ENCODE data around the gene UPF3A.

DNA sequence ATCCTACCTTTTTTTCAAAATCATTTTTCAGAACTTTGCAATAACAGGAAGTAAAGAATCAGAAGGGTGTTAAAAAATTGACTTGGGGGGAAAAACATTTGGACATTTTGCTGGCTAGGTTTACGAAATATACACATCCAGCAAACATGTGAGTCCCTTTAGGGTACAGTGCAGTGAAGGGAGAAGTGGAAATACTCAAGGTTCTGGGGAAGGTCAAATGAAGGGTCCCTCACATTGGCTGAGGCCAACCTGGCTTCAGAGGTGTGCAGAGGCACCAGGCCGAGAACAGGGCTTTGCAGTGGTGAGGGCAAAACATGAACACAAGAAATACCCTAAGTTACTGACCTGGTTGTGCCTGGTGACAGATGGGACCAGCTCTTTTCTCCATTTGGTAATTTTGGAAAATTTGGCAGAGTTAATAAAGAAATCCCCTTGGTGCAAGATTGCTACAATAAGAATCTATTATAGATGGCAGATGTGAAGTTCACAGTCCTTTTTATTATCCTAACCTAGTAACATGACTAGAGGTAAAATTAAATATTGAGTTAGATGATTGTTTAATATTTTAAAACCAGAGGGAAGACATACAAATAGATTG, 1.5 kb upstream of the UPF3A start:
- TF ChIP-seq, protein P1, sequence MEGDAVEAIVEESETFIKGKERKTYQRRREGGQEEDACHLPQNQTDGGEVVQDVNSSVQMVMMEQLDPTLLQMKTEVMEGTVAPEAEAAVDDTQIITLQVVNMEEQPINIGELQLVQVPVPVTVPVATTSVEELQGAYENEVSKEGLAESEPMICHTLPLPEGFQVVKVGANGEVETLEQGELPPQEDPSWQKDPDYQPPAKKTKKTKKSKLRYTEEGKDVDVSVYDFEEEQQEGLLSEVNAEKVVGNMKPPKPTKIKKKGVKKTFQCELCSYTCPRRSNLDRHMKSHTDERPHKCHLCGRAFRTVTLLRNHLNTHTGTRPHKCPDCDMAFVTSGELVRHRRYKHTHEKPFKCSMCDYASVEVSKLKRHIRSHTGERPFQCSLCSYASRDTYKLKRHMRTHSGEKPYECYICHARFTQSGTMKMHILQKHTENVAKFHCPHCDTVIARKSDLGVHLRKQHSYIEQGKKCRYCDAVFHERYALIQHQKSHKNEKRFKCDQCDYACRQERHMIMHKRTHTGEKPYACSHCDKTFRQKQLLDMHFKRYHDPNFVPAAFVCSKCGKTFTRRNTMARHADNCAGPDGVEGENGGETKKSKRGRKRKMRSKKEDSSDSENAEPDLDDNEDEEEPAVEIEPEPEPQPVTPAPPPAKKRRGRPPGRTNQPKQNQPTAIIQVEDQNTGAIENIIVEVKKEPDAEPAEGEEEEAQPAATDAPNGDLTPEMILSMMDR (IDR thresholded peaks at IDR 0.05): no peak
- TF ChIP-seq POLR2A (IDR thresholded peaks at IDR 0.05): no peak

Data from right lobe of liver (tissue), 4 donors.